GM19035 (cell line): Measurements from ENCODE around the gene TMEM126A.
A peak's percentile ranks its signal among the peaks of the same experiment; 100 is the strongest.
"Not testable (repeated sequence)": the region's sequence is repeated elsewhere in the genome, so short reads cannot be mapped to it uniquely, and the experiment has no call there.

ENCODE experiments used
- ATAC-seq: cut with Tn5 transposase; IDR thresholded peaks from one replicate; pipeline ENCODE4 v1.9.1; 2021; ENCODE audit not compliant: unreplicated experiment

Gene TMEM126A

GRCh38 chr11:85656777-85657176 lies 9.0 kb downstream of the TMEM126A start:
- ATAC-seq: no peak

GRCh38 chr11:85658180-85658579 lies 10.4 kb downstream of the TMEM126A start:
- ATAC-seq: no peak

GRCh38 chr11:85661972-85662664 lies 14.4 kb downstream of the TMEM126A start:
- no peak for ATAC-seq

GRCh38 chr11:85663080-85663752 lies 15.4 kb downstream of the TMEM126A start:
- no peak for ATAC-seq

GRCh38 chr11:85663753-85664614 lies 16.2 kb downstream of the TMEM126A start:
- ATAC-seq: peak; percentile 74

GRCh38 chr11:85664615-85665481 lies 17.1 kb downstream of the TMEM126A start, which contains the start of gene CREBZF:
TSS of gene CREBZF (minus strand) at chr11:85665129. CDS start at chr11:85664875, 254 bp downstream.
- peak; percentile 87 for ATAC-seq

GRCh38 chr11:85665733-85666132 lies 18.0 kb downstream of the TMEM126A start:
- ATAC-seq: no peak

- ATAC-seq: no peak
These were observed 18.9 kb downstream of the TMEM126A start for GRCh38 chr11:85666687-85667086.

GRCh38 chr11:85668157-85668556 lies 20.4 kb downstream of the TMEM126A start:
- no peak for ATAC-seq

- ATAC-seq: not testable (repeated sequence)
These were observed 23.3 kb downstream of the TMEM126A start for GRCh38 chr11:85670949-85671663.

GRCh38 chr11:85672105-85672902 lies 24.5 kb downstream of the TMEM126A start:
- no peak for ATAC-seq

- ATAC-seq: no peak
These were observed 25.6 kb downstream of the TMEM126A start for GRCh38 chr11:85673393-85673792.

- no peak for ATAC-seq
These were observed 31.8 kb downstream of the TMEM126A start for GRCh38 chr11:85679576-85679975.

GRCh38 chr11:85680897-85681296 lies 33.1 kb downstream of the TMEM126A start:
- ATAC-seq: no peak

GRCh38 chr11:85682330-85683305 lies 34.9 kb downstream of the TMEM126A start:
- ATAC-seq: peak; percentile 93

- no peak for ATAC-seq
These were observed 37.5 kb downstream of the TMEM126A start for GRCh38 chr11:85685125-85685819.

GRCh38 chr11:85685820-85686459 lies 38.2 kb downstream of the TMEM126A start, which contains the start of gene CCDC89:
TSS of gene CCDC89 (minus strand) at chr11:85686195. CDS start at chr11:85686130, 65 bp downstream.
- no peak for ATAC-seq
